HS-27A (cell line): ENCODE measurements around the gene IFITM2.
"Not testable (repeated sequence)": the region's sequence is repeated elsewhere in the genome, so short reads cannot be mapped to it uniquely, and the experiment has no call there.

Source experiments
- DNase-seq: peaks from one replicate; pipeline ENCODE4 v3.0.0-alpha.2; 2012; ENCODE audit warnings: low read depth, missing footprints

IFITM2 gene

GRCh38 chr11:308740-309665, 1.4 kb downstream of the IFITM2 start:
- not testable (repeated sequence) for DNase-seq

GRCh38 chr11:309979-310572, 2.5 kb downstream of the IFITM2 start:
- DNase-seq, result not testable (repeated sequence)

GRCh38 chr11:311013-311748, 3.6 kb downstream of the IFITM2 start:
- DNase-seq, result not testable (repeated sequence)

GRCh38 chr11:312092-312816, 4.6 kb downstream of the IFITM2 start:
- no peak for DNase-seq

- DNase-seq, result no peak
Observed at GRCh38 chr11:313304-313786, 5.7 kb downstream of the IFITM2 start.

GRCh38 chr11:313787-314553, 6.4 kb downstream of the IFITM2 start, which contains the start of gene IFITM1:
IFITM1 (plus strand) TSS chr11:314040; CDS start chr11:314171, 131 bp downstream.
- no peak for DNase-seq

- DNase-seq, result not testable (repeated sequence)
Observed at GRCh38 chr11:314554-314875, 6.9 kb downstream of the IFITM2 start.

GRCh38 chr11:315051-315481, 7.5 kb downstream of the IFITM2 start:
- DNase-seq, result no peak

- DNase-seq, result no peak
Observed at GRCh38 chr11:315516-315994, 7.9 kb downstream of the IFITM2 start.

GRCh38 chr11:316031-316701, 8.6 kb downstream of the IFITM2 start:
- no peak for DNase-seq

- DNase-seq, result no peak
Observed at GRCh38 chr11:316891-317301, 9.3 kb downstream of the IFITM2 start.

GRCh38 chr11:317668-318404, 10.2 kb downstream of the IFITM2 start:
- not testable (repeated sequence) for DNase-seq

GRCh38 chr11:318405-319120, 10.9 kb downstream of the IFITM2 start:
- DNase-seq, result not testable (repeated sequence)

- DNase-seq, result not testable (repeated sequence)
Observed at GRCh38 chr11:319121-319887, 11.7 kb downstream of the IFITM2 start.

- DNase-seq, result not testable (repeated sequence)
Observed at GRCh38 chr11:319888-320273, 12.3 kb downstream of the IFITM2 start.

- no peak for DNase-seq
Observed at GRCh38 chr11:324156-324555, 16.5 kb downstream of the IFITM2 start.

GRCh38 chr11:324593-325517, 17.2 kb downstream of the IFITM2 start:
- DNase-seq, result not testable (repeated sequence)
